Left renal cortex interstitium (tissue), 4 donors: Measurements from ENCODE around the gene ARPIN. TPM values are rescaled to one million over a fixed set of nuclear protein-coding genes. Genes with fewer than 3 reads are reported as not detected.

ENCODE experiments used
- DNase-seq, 4 donors: peaks; one replicate each; pipeline ENCODE4 v3.0.0-alpha.2; 2013; ENCODE audit warnings: low read depth in 4 of 4, low spot score in 2 of 4, missing footprints in 1 of 4
- polyA plus RNA-seq, 4 donors: library from polyadenylated mRNA; unstranded; fragments of 120-200 nt; gene quantifications; one replicate each; pipeline ENCODE4 v1.2.1, GENCODE V29; 2013; ENCODE audit not compliant: insufficient read length in 4 of 4

The ARPIN gene
- polyA plus RNA-seq, 4 donors, result 25.9 to 30.9 (median 28.8) TPM

DNA sequence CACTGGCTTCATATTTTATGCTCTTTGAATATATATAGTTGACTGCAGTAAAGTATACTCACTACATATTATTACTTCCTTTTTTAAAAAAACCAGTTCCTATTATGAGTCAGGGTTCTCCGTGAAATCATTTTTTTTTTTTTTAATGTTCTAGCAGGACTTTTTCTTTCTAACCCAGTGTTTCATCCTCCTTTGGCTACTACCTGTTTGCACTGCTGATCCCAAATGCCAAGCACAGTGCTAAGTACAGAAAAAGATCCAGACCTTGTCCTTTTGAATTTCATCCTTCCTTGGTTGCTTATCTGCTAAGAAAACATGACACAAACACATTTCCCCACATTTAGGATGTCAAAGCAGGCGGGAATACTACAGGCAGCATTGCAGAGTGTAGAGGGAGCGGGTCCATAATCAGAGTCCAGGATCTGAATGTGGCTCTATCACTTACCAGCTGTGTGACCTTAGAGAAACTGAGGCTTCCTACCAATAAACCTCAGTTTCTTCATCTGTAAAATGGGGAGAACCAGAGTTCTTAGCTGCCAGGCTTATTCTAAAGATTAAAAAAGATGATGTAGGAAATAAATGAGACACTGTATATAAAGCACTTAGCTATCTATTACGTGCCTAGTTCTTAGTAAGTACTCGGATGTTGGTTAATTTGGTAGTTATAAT lies 60.9 kb downstream of the ARPIN start:
- no peak for DNase-seq

- no peak for DNase-seq
Measured at GRCh38 chr15:89848970-89849292, 63.8 kb downstream of the ARPIN start.

- no peak for DNase-seq
Measured at GRCh38 chr15:89847101-89847500, 65.7 kb downstream of the ARPIN start.

DNA sequence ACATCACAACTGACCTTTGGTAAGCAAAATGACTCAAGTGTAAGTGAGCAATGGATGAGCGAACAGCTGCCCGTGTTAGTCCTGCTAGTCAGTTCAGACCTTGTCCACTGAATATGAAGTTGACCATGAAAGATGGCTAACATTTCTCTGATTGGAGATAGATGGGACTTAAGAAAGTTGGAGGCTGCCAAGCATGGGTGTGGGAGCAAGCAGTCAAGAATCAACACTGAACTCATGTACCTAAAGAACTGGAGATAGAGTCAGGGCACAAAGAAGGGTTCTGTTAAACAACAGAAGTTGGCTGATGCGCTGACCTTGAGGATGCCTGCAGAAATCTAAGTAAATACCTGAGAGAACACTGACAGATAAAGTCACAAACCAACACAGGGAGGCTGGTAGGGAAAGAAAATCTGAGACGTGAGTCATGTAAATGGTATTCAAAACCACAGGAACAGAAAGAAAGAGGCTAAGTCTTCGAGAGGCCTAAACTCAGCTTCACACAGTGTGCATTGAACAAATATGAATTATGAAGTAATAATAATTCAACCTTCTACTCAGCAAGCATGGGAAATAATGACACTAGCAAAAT lies 67.4 kb downstream of the ARPIN start:
- DNase-seq, result no peak

Other genes with a start within 250 kb of the ARPIN start
- gene PLIN1, start 233.6 kb downstream of the ARPIN start, polyA plus RNA-seq, result 1 to 10 TPM in 2 of 4 donors, under 1 TPM in 2; 0.49 to 2.0 (median 1.2) TPM
- gene PEX11A, start 222.2 kb downstream of the ARPIN start, polyA plus RNA-seq, result 10 to 100 TPM; 18.0 to 21.8 (median 19.0) TPM
- gene WDR93, start 222.1 kb downstream of the ARPIN start, polyA plus RNA-seq, result 1 to 10 TPM; 1.9 to 3.2 (median 2.7) TPM
- gene MESP1, start 161.7 kb downstream of the ARPIN start, polyA plus RNA-seq, result 1 to 10 TPM in 3 of 4 donors, under 1 TPM in 1; 0.81 to 1.8 (median 1.4) TPM
- under 1 TPM; 0.27 to 0.47 (median 0.38) TPM for gene MESP2, start 136.6 kb downstream of the ARPIN start, polyA plus RNA-seq
- gene ANPEP, start 98.1 kb downstream of the ARPIN start, polyA plus RNA-seq, result 100 to 1,000 TPM in 2 of 4 donors, 10 to 100 TPM in 2; 57.0 to 122 (median 107) TPM
- gene AP3S2, start 19.0 kb downstream of the ARPIN start, polyA plus RNA-seq, result 10 to 100 TPM; 40.3 to 47.0 (median 41.9) TPM
- 10 to 100 TPM; 18.3 to 24.6 (median 19.9) TPM for gene ZNF710, start 88.4 kb upstream of the ARPIN start, polyA plus RNA-seq
- 100 to 1,000 TPM; 200 to 237 (median 214) TPM for gene IDH2, start 189.5 kb upstream of the ARPIN start, polyA plus RNA-seq